H9 (cell line): ENCODE results near the gene PDCD11. TPM values are rescaled to one million over a fixed set of nuclear protein-coding genes. Genes with fewer than 3 reads are reported as not detected.
A peak's percentile ranks its signal among the peaks of the same experiment; 100 is the strongest.

Experiments used
- DNase-seq: peaks from one replicate; pipeline ENCODE4 v3.0.0-alpha.2; 2017
- H2AFZ ChIP-seq: one replicate; pipeline ENCODE4 v1.6.1; 2013; ENCODE audit warnings: mild to moderate bottlenecking, low read length, control low read depth, moderate library complexity
- H2AK5ac ChIP-seq: 2 replicates; pipeline ENCODE4 v1.6.1; 2013; ENCODE audit warnings: low read length, control low read depth, mixed read lengths; ENCODE audit not compliant: insufficient read length
- H2BK120ac ChIP-seq: one replicate; pipeline ENCODE4 v1.6.1; 2013; ENCODE audit warnings: low read depth, mild to moderate bottlenecking, low read length, control low read depth, inconsistent platforms; ENCODE audit not compliant: poor library complexity, severe bottlenecking
- H2BK12ac ChIP-seq: 2 replicates; pipeline ENCODE4 v1.6.1; 2013; ENCODE audit warnings: low read length, control low read depth, mixed read lengths, low read depth; ENCODE audit not compliant: insufficient read length
- H2BK15ac ChIP-seq: 2 replicates; pipeline ENCODE4 v1.6.1; 2013; ENCODE audit warnings: low read depth, low read length, control low read depth
- H2BK20ac ChIP-seq: one replicate; pipeline ENCODE4 v1.6.1; 2013; ENCODE audit warnings: low read depth, mild to moderate bottlenecking, low read length, control low read depth, inconsistent platforms; ENCODE audit not compliant: poor library complexity, severe bottlenecking
- H2BK5ac ChIP-seq: 2 replicates; pipeline ENCODE4 v1.6.1; 2013; ENCODE audit warnings: low read length, control low read depth, mixed read lengths; ENCODE audit not compliant: insufficient read length
- H3K14ac ChIP-seq: 2 replicates; pipeline ENCODE4 v1.6.1; 2013; ENCODE audit warnings: low read length, control low read depth; ENCODE audit not compliant: insufficient read depth
- H3K18ac ChIP-seq: 2 replicates; pipeline ENCODE4 v1.6.1; 2013; ENCODE audit warnings: low read depth, mild to moderate bottlenecking, mixed read lengths, low read length, control low read depth; ENCODE audit not compliant: insufficient read length
- H3K23ac ChIP-seq: 2 replicates; pipeline ENCODE4 v1.6.1; 2013; ENCODE audit warnings: low read length, control low read depth, mixed read lengths, low read depth; ENCODE audit not compliant: insufficient read length
- H3K23me2 ChIP-seq: 2 replicates; pipeline ENCODE4 v1.6.1; 2013; ENCODE audit warnings: low read depth, mild to moderate bottlenecking, mixed read lengths, low read length, control low read depth; ENCODE audit not compliant: insufficient read length, poor library complexity, severe bottlenecking
- H3K27ac ChIP-seq: 2 replicates; pipeline ENCODE4 v1.5.1; 2013; ENCODE audit warnings: low read length, control low read depth, mixed read lengths, low read depth; ENCODE audit not compliant: insufficient read length
- H3K27me3 ChIP-seq: 2 replicates; pipeline ENCODE4 v1.6.1; 2013; ENCODE audit warnings: low read length, control low read depth, inconsistent platforms; ENCODE audit not compliant: insufficient read depth
- H3K4ac ChIP-seq: 2 replicates; pipeline ENCODE4 v1.6.1; 2013; ENCODE audit warnings: low read depth, mild to moderate bottlenecking, control low read depth, inconsistent platforms, low read length, moderate library complexity
- H3K4me1 ChIP-seq: 2 replicates; pipeline ENCODE4 v1.6.1; 2013; ENCODE audit warnings: low read length, control low read depth, inconsistent platforms; ENCODE audit not compliant: insufficient read depth
- H3K4me2 ChIP-seq: 2 replicates; pipeline ENCODE4 v1.6.1; 2013; ENCODE audit warnings: low read length, control low read depth, mixed read lengths; ENCODE audit not compliant: insufficient read length, insufficient read depth
- H3K56ac ChIP-seq: 2 replicates; pipeline ENCODE4 v1.6.1; 2013; ENCODE audit warnings: low read depth, mild to moderate bottlenecking, mixed read lengths, low read length, control low read depth; ENCODE audit not compliant: insufficient read length
- H3K79me1 ChIP-seq: 2 replicates; pipeline ENCODE4 v1.6.1; 2013; ENCODE audit warnings: low read depth, mild to moderate bottlenecking, moderate library complexity, low read length, control low read depth, inconsistent platforms; ENCODE audit not compliant: insufficient read depth, poor library complexity, severe bottlenecking
- H3K79me2 ChIP-seq: 2 replicates; pipeline ENCODE4 v1.6.1; 2013; ENCODE audit warnings: low read length, control low read depth, inconsistent platforms; ENCODE audit not compliant: insufficient read depth
- H3K9ac ChIP-seq: 2 replicates; pipeline ENCODE4 v1.6.1; 2013; ENCODE audit warnings: low read length, control low read depth, mixed read lengths; ENCODE audit not compliant: insufficient read length; ENCODE audit errors: extremely low read depth
- H3K9me3 ChIP-seq: one replicate; pipeline ENCODE4 v1.6.1; 2013; ENCODE audit warnings: low read depth, low read length, inconsistent platforms; ENCODE audit not compliant: control insufficient read depth
- H3T11ph ChIP-seq: one replicate; pipeline ENCODE4 v1.6.1; 2013; ENCODE audit warnings: mild to moderate bottlenecking, low read length, control low read depth, inconsistent platforms
- H4K20me1 ChIP-seq: one replicate; pipeline ENCODE4 v1.6.1; 2013; ENCODE audit not compliant: control insufficient read depth, insufficient read length, insufficient read depth
- H4K5ac ChIP-seq: 2 replicates; pipeline ENCODE4 v1.6.1; 2013; ENCODE audit warnings: low read depth, mild to moderate bottlenecking, mixed read lengths, low read length, control low read depth; ENCODE audit not compliant: insufficient read length
- H4K8ac ChIP-seq: replicated peaks from 2 replicates; pipeline ENCODE4 v1.6.1; 2013; ENCODE audit warnings: low read length, control low read depth, mixed read lengths, low read depth; ENCODE audit not compliant: insufficient read length
- H4K91ac ChIP-seq: 2 replicates; pipeline ENCODE4 v1.6.1; 2013; ENCODE audit warnings: low read depth, mild to moderate bottlenecking, moderate library complexity, mixed read lengths, low read length, control low read depth; ENCODE audit not compliant: insufficient read length
- H3K27ac Mint-ChIP-seq, 3 experiments: 2 replicates in 2 of 3; 3 replicates in 1 of 3; pipeline ENCODE4 v1.8.0; 2020 to 2021; ENCODE audit warnings: mixed read lengths in 3 of 3, mild to moderate bottlenecking in 1 of 3, moderate library complexity in 1 of 3
- H3K27me3 Mint-ChIP-seq: 2 replicates; pipeline ENCODE4 v1.8.0; 2021; ENCODE audit warnings: low read depth, mild to moderate bottlenecking, moderate library complexity, mixed read lengths
- H3K36me3 Mint-ChIP-seq, 3 experiments: 2 replicates in 2 of 3; 3 replicates in 1 of 3; pipeline ENCODE4 v1.8.0; 2020 to 2021; ENCODE audit warnings: low read depth in 3 of 3, mixed read lengths in 3 of 3; ENCODE audit not compliant: insufficient read depth in 1 of 3
- H3K4me1 Mint-ChIP-seq, 2 experiments: 2 replicates each; pipeline ENCODE4 v1.8.0; 2020; ENCODE audit warnings: mixed read lengths in 2 of 2
- H3K4me3 Mint-ChIP-seq, 2 experiments: 2 replicates in 1 of 2; 3 replicates in 1 of 2; pipeline ENCODE4 v1.8.0; 2020 to 2021; ENCODE audit warnings: mild to moderate bottlenecking in 2 of 2, mixed read lengths in 2 of 2, moderate library complexity in 1 of 2
- H3K9me3 Mint-ChIP-seq, 2 experiments: 2 replicates in 1 of 2; 3 replicates in 1 of 2; pipeline ENCODE4 v1.8.0; 2020; ENCODE audit warnings: mild to moderate bottlenecking in 2 of 2, mixed read lengths in 2 of 2, moderate library complexity in 1 of 2
- WGBS: extraction: QIAGEN DNeasy Blood & Tissue Kit; methylation state at CpG from one replicate; pipeline ENCODE4 v1.1.7; 2013; ENCODE audit warnings: missing lambda C conversion rate, low lambda C conversion rate, mixed read lengths; ENCODE audit not compliant: insufficient read length; ENCODE audit errors: extremely low coverage; 5-methylcytosine and 5-hydroxymethylcytosine counted together
- total RNA-seq: library from RNA; stranded (reverse); gene quantifications from 2 replicates; pipeline ENCODE4 v1.2.1, GENCODE V29; 2021
- TF ChIP-seq, protein P1 (sequence below): fragments of 200-600 bp; sonication (generic); conservative IDR thresholded peaks from 3 replicates; pipeline ENCODE4 v1.8.0; 2021; ENCODE audit warnings: antibody characterized with exemption, mild to moderate bottlenecking

The PDCD11 gene
- total RNA-seq, 1 experiment from 2014 or later = 99.5 TPM

GRCh38 chr10:103429647-103430046 is 33.2 kb downstream of the PDCD11 start:
- no peak overlapping the region for H2AFZ ChIP-seq
- no peak overlapping the region for H3K14ac ChIP-seq
- H3K9me3 ChIP-seq = no peaks in the 10 kb centered on the region
- H3K79me2 ChIP-seq = no peaks in the 10 kb centered on the region; the same call in 1 of the 2 replicates
- no peak overlapping the region for H3K23ac ChIP-seq
- H2BK120ac ChIP-seq = no peak overlapping the region
- H3K27ac Mint-ChIP-seq = 0 out of 7 replicates have a peak overlapping the region, but pooled peaks of 1 of the 3 experiments have one; percentile 3
- H3K56ac ChIP-seq = no peak overlapping the region
- H3K27ac ChIP-seq = no peak overlapping the region
- H3K18ac ChIP-seq = no peak overlapping the region
- no peak overlapping the region for H2BK12ac ChIP-seq
- H4K91ac ChIP-seq = no peak overlapping the region
- no peak overlapping the region for H2BK20ac ChIP-seq
- no peak overlapping the region for H2BK15ac ChIP-seq
- H4K20me1 ChIP-seq = no peaks in the 10 kb centered on the region
- no peaks in the 10 kb centered on the region for H3K4me1 ChIP-seq
- H3K4me1 Mint-ChIP-seq = no peaks in the 10 kb centered on the region
- no peaks in the 10 kb centered on the region for H3K79me1 ChIP-seq
- H4K5ac ChIP-seq = no peak overlapping the region
- H3K9me3 Mint-ChIP-seq = no peaks in the 10 kb centered on the region
- H3K4ac ChIP-seq = no peak overlapping the region
- H3K23me2 ChIP-seq = no peaks in the 10 kb centered on the region
- peaks cover 36 to 93% (median 76%) of the 10 kb centered on the region in 3 experiments for H3K36me3 Mint-ChIP-seq
- no peak overlapping the region for H2AK5ac ChIP-seq
- no peak overlapping the region for H2BK5ac ChIP-seq
- TF ChIP-seq, protein P1, sequence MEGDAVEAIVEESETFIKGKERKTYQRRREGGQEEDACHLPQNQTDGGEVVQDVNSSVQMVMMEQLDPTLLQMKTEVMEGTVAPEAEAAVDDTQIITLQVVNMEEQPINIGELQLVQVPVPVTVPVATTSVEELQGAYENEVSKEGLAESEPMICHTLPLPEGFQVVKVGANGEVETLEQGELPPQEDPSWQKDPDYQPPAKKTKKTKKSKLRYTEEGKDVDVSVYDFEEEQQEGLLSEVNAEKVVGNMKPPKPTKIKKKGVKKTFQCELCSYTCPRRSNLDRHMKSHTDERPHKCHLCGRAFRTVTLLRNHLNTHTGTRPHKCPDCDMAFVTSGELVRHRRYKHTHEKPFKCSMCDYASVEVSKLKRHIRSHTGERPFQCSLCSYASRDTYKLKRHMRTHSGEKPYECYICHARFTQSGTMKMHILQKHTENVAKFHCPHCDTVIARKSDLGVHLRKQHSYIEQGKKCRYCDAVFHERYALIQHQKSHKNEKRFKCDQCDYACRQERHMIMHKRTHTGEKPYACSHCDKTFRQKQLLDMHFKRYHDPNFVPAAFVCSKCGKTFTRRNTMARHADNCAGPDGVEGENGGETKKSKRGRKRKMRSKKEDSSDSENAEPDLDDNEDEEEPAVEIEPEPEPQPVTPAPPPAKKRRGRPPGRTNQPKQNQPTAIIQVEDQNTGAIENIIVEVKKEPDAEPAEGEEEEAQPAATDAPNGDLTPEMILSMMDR = no peak
- H4K8ac ChIP-seq = no peak overlapping the region
- WGBS = no CpG with 5 or more reads among the region's 5 CpGs
- H3K4me3 Mint-ChIP-seq = no peak overlapping the region
- no peak overlapping the region for H3K9ac ChIP-seq
- no peak for DNase-seq
- no peak overlapping the region for H3T11ph ChIP-seq
- no peak overlapping the region for H3K4me2 ChIP-seq
- no peaks in the 10 kb centered on the region for H3K27me3 ChIP-seq
- no peaks in the 10 kb centered on the region for H3K27me3 Mint-ChIP-seq
